GM10248 (cell line): ENCODE data around the gene RAD51B.

Experiments
- CTCF ChIA-PET: fragments of 300-600 bp; sonication (Branson Sonifier 250); formaldehyde crosslinking; extraction: SDS; loops from one replicate; lab custom pipeline; 2021; ENCODE audit warnings: antibody characterized with exemption; lab: Yijun Ruan, JAX
- POLR2A ChIA-PET: fragments of 350-650 bp; sonication (Branson Sonifier 250); formaldehyde crosslinking; extraction: SDS; loops from one replicate; lab custom pipeline; 2020; ENCODE audit warnings: antibody characterized with exemption; lab: Yijun Ruan, JAX
- DNase-seq: peaks from one replicate; pipeline ENCODE4 v3.0.0; 2012; ENCODE audit errors: extremely low spot score
- TF ChIP-seq, protein P1 (sequence below): IDR thresholded peaks from 2 replicates; pipeline ENCODE4 v1.5.1; 2012; ENCODE audit warnings: mild to moderate bottlenecking, low read depth; ENCODE audit errors: extremely low read depth, missing control alignments, control extremely low read depth

RAD51B gene

DNA sequence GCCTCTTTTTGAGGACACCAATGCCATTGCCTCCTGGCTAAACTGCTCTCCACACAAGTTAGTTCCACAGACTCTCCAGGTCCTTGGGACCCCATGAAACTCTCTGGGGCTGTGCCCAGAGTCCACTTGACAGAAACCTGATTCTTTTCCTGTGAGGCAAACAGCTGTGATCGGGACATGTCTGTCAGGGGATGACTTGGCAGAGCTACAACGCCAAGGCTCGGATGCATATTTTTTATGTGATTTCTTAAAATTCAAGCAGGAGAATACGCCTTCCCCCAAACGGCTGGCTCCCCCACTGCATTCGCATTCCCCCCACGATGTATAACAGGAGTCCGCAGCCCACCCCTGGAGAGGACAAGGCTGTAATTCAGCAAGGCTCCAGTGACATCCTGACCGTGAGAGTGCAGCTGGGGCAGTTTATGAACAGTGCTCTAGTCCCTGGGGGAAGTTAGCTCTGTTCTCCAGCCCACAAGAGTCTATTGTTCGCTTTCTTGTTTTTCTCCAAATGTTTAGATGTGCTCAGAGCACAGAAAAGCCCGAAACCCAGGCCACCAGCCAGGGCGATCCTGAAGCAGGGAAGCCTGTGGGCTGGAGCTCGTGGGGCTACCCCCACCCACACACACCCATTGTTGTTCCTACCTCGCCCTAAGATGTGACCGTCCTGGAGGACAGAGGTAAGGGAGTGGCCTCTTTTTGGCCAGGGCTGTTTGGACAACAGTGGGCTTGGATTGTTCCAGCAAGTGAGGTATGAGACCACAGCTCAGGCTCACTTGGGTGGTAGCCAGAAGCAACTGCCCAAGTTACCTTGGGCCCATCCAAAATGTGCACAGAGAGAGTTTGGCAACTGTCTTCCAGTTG, 813.8 kb downstream of the RAD51B start:
- TF ChIP-seq, protein P1, sequence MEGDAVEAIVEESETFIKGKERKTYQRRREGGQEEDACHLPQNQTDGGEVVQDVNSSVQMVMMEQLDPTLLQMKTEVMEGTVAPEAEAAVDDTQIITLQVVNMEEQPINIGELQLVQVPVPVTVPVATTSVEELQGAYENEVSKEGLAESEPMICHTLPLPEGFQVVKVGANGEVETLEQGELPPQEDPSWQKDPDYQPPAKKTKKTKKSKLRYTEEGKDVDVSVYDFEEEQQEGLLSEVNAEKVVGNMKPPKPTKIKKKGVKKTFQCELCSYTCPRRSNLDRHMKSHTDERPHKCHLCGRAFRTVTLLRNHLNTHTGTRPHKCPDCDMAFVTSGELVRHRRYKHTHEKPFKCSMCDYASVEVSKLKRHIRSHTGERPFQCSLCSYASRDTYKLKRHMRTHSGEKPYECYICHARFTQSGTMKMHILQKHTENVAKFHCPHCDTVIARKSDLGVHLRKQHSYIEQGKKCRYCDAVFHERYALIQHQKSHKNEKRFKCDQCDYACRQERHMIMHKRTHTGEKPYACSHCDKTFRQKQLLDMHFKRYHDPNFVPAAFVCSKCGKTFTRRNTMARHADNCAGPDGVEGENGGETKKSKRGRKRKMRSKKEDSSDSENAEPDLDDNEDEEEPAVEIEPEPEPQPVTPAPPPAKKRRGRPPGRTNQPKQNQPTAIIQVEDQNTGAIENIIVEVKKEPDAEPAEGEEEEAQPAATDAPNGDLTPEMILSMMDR: no peak
- ChIA-PET CTCF (interaction anchor here (1.4 to 1.6 kb wide), 2 partner anchors 8 to 46 kb away, joined by 3 to 5 read pairs; no protein-coding TSS in a partner anchor), POLR2A (no interaction called here)
- peak; percentile 44 for DNase-seq

DNA sequence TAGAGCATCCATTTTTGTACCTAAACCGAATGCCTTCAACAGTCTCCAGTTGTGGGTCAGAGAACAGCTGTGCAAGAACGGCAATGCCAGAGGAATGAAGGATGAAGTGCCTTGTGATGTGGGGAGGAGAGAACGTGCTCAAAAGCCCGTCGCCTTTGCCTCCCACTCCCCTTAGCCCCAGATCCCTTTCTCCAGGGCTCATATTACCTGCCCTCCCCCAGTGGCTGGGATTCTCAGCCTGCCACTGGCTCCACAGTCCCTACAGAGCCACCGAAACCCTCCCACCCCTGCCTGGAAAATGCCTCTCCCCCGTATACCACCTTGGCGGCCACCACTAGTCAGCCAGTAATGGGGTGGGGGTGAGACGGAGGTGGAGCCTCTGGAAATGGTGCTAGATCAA, 814.8 kb downstream of the RAD51B start:
- no peak for DNase-seq
- ChIA-PET CTCF (no interaction called here), POLR2A (no interaction called here)
- TF ChIP-seq, protein P1: no peak

DNA sequence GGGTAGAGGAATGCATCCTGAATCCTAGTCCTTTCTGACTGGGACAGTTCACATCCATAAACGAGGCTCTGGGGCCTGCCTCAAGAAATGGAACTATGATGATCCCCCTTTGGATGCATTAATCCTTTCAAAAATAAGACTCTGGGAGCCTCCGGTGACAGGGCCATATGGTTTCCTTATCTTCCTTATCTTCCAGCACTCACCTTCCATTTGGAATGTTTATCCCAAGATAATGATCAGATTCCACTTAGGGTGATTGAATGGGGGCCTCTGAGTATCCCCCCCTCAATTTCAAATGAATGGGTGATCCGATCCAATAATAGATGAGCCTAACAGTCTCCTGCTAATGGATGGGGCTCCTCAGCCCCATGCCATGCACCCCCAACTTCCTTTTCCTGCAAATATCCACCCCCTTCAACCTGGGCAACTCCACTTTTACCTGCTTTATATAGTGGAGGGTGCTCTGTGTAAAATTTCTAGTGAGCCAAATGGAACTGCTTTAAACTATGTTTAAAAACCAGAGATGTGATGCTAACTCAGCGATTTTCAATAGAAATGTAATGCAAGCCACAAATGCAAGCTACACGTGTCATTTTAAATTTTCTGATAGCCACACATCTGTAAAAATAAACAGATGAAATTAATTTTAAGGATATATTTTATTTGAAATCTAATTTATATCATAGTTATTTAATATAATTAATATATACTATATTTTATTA, 815.5 kb downstream of the RAD51B start:
- CTCF ChIA-PET: interaction anchor here (1.1 to 1.3 kb wide), 2 partner anchors 8 to 19 kb away, joined by 3 to 4 read pairs; no protein-coding TSS in a partner anchor
- POLR2A ChIA-PET: no interaction called here
- no peak for DNase-seq
- TF ChIP-seq, protein P1: no peak

DNA sequence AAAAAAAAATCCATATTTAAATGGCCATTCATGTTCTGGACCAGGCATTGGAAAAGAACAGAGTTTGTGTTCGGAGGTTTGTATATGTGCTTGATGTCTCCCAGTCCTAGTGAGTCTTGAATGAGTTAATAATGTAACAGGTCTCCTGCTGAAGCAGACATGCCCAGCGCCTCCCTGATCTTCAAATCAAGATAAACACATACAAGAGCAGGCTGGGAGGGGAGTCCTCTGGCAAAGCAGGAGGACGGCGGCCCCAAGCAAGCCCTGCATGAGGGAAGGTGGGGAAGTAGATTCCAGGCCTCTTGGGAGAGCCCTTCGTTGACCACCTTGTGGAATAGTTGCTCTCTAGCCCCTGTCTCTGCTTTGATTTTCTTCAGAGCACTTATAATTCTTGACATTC, 817.0 kb downstream of the RAD51B start:
- ChIA-PET CTCF (interaction anchor here (2.6 kb wide), 1 partner anchor 19 kb away, joined by 7 read pairs; no protein-coding TSS in a partner anchor), POLR2A (no interaction called here)
- DNase-seq: no peak
- TF ChIP-seq, protein P1: no peak

DNA sequence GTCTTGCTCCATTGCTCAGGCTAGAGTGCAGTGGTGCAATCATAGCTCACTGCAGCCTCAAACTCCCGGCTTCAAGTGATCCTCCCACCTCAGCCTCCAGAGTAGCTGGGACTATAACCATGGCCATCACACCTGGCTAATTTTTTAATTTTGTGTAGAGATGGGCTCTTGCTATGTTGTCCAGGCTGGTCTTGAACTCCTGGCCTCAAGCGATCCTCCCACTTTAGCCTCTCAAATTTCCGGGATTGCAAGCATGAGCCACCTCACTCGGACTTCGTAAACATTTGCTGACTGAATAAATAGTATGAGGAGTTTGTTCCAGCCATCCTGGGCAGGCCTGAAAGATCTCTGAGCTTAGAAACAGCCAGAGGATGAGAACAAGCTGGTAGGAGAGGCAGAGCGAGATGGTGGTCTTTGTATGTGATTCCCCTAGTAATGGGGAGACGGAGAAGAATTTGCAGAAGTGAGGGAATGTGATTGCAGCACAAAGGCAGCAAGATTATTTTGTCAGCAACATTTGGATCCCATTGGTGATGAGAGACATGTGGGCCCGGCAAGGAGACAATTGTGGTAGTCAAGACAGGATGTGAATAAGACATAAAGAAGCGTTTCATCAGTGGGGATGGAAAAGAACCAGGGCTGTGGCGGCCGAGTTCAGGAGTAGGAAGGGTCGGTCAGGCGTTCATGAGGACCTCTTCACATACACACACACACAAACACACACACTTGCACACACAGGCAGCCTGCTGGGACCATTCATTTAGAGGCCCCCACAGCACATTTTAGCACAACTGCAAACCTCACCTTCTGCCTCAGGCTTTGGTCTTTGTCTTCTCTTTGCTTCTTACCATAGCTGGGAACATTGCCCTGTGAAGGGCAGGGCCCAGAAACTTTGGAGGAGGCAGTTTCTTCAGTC, 817.8 kb downstream of the RAD51B start:
- no peak for DNase-seq
- CTCF ChIA-PET: interaction anchor here (1.2 to 3.5 kb wide), 6 partner anchors 9 to 26 kb away, joined by 3 to 21 read pairs (median 4); no protein-coding TSS in a partner anchor
- TF ChIP-seq, protein P1: no peak
- POLR2A ChIA-PET: no interaction called here
